Keratinocyte (primary cell): Measurements from ENCODE around the gene TENM4. TPM values are rescaled to one million over a fixed set of nuclear protein-coding genes. Genes with fewer than 3 reads are reported as not detected.

Source experiments
- DNase-seq: peaks from one replicate; pipeline ENCODE4 v3.0.0-alpha.2; 2011; ENCODE audit warnings: low read depth, missing footprints, low spot score
- FAIRE-seq: peaks from 2 replicates; lab custom pipeline; 2011; peaks lifted over from hg19 to GRCh38; lab: Jason Lieb, UNC
- H2AFZ ChIP-seq: 2 replicates; pipeline ENCODE4 v1.6.0; 2012; ENCODE audit warnings: low read length, control low read depth, inconsistent platforms; ENCODE audit not compliant: control insufficient read depth
- H3K27ac ChIP-seq: 2 replicates; pipeline ENCODE4 v1.5.1; 2011; ENCODE audit warnings: low read length; ENCODE audit not compliant: control insufficient read depth, insufficient read depth
- H3K27me3 ChIP-seq: 3 replicates; pipeline ENCODE4 v1.6.0; 2011; ENCODE audit warnings: low read length; ENCODE audit not compliant: control insufficient read depth, insufficient read depth; ENCODE audit errors: extremely low read depth
- H3K36me3 ChIP-seq, 2 experiments: 2 replicates in 1 of 2; 3 replicates in 1 of 2; pipeline ENCODE4 v1.5.1; 2011; ENCODE audit warnings: low read length in 2 of 2, mild to moderate bottlenecking in 1 of 2; ENCODE audit not compliant: control insufficient read depth in 2 of 2, insufficient read depth in 2 of 2; ENCODE audit errors: extremely low read depth in 1 of 2
- H3K4me1 ChIP-seq: 3 replicates; pipeline ENCODE4 v1.5.1; 2011; ENCODE audit warnings: low read length; ENCODE audit not compliant: control insufficient read depth, insufficient read depth; ENCODE audit errors: extremely low read depth
- H3K4me2 ChIP-seq: 3 replicates; pipeline ENCODE4 v1.6.0; 2011; ENCODE audit warnings: low read depth, low read length; ENCODE audit not compliant: control insufficient read depth, insufficient read depth; ENCODE audit errors: extremely low read depth
- H3K4me3 ChIP-seq, 3 experiments: fragments of 200-600 bp in 1 of 3; sonication (generic) in 1 of 3; 2 replicates in 2 of 3; 3 replicates in 1 of 3; pipeline ENCODE4 v1.5.1; 2011 to 2016; ENCODE audit warnings: low read length in 3 of 3, mild to moderate bottlenecking in 3 of 3, control low read depth in 2 of 3, inconsistent platforms in 1 of 3, low read depth in 1 of 3, mixed read lengths in 1 of 3, mixed run types in 1 of 3, moderate library complexity in 1 of 3; ENCODE audit not compliant: control insufficient read depth in 2 of 3, insufficient read depth in 2 of 3; ENCODE audit errors: extremely low read depth in 1 of 3
- H3K79me2 ChIP-seq: 2 replicates; pipeline ENCODE4 v1.6.0; 2012; ENCODE audit warnings: low read length; ENCODE audit not compliant: control insufficient read depth, insufficient read depth
- H3K9ac ChIP-seq: 3 replicates; pipeline ENCODE4 v1.6.0; 2011; ENCODE audit warnings: low read length; ENCODE audit not compliant: control insufficient read depth, insufficient read depth; ENCODE audit errors: extremely low read depth
- H3K9me1 ChIP-seq: 3 replicates; pipeline ENCODE4 v1.6.0; 2011; ENCODE audit warnings: low read length; ENCODE audit not compliant: control insufficient read depth, insufficient read depth; ENCODE audit errors: extremely low read depth
- H3K9me3 ChIP-seq: 2 replicates; pipeline ENCODE4 v1.5.1; 2012; ENCODE audit warnings: low read depth, low read length; ENCODE audit not compliant: control insufficient read depth
- H4K20me1 ChIP-seq: 3 replicates; pipeline ENCODE4 v1.6.0; 2011; ENCODE audit warnings: low read length; ENCODE audit not compliant: control insufficient read depth, insufficient read depth; ENCODE audit errors: extremely low read depth
- EZH2 ChIP-seq: IDR thresholded peaks from one replicate; pipeline ENCODE4 v1.6.1; 2012; ENCODE audit warnings: inconsistent platforms, mild to moderate bottlenecking, low read length, moderate library complexity
- dilution Hi-C: fragments of 300-500 bp; cut with MboI; formaldehyde crosslinking; loops from one replicate; pipeline ENCODE4 v1.7.0; 2020; ENCODE audit warnings: low sequenced_read_pairs; ENCODE audit not compliant: extremely low pct_ligation_motif_present
- polyA plus RNA-seq, 5 experiments: library from polyadenylated mRNA; depleted of rRNA in 3 of 5; stranded (reverse) in 3 of 5; stranded (forward) in 1 of 5; unstranded in 1 of 5; fragments of >200 nt; gene quantifications; 1 replicate in 1 of 5; 2 replicates in 3 of 5; 3 replicates in 1 of 5; pipeline versions ENCODE4 v1.2.1 to v1.2.3, GENCODE V29; 2011 to 2012; ENCODE audit warnings: missing spikeins in 2 of 5, low read depth in 1 of 5, low replicate concordance in 1 of 5
- TF ChIP-seq, protein P1 (sequence below), 3 experiments: IDR thresholded peaks in 1 of 3; conservative IDR thresholded peaks in 1 of 3; optimal IDR thresholded peaks in 1 of 3; 2 replicates in 2 of 3; 3 replicates in 1 of 3; pipeline versions ENCODE3 to v1.5.1; 2011; ENCODE audit warnings: low read length in 3 of 3, mild to moderate bottlenecking in 3 of 3, moderate library complexity in 2 of 3, control low read depth in 1 of 3, inconsistent platforms in 1 of 3; ENCODE audit not compliant: insufficient read depth in 2 of 3; ENCODE audit errors: extremely low read depth in 1 of 3

Gene TENM4
- polyA plus RNA-seq, 1 donor (not counting 4 experiments of a cell fraction or from before 2014, with no cell fraction given) = 3.5 TPM

DNA sequence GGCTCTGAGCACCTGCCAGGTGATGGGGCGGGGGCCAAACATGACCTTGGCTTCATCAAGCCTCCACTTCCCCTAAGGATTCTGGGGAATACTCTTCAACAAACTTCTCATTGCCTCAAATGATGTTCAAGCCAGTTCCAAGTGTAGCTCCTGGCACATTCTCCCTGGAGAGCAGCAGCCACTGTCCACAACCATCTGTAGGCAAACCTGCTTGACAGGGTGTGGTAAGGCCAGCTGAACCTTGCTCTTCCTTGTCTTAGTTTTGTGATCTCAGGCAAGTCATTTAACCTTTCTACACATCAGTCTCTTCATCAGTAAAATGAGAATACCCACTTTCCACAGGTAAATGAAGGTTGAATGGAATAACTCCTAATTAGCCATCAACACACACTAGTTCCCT lies 323.3 kb downstream of the TENM4 start:
- Histone ChIP-seq H3K9me3 (no peaks in the 10 kb centered on the region), H3K27ac (no peak overlapping the region), H3K9me1 (no peaks in the 10 kb centered on the region), H3K9ac (no peak overlapping the region), H3K4me3 (no peak overlapping the region), H3K4me2 (no peak overlapping the region), H3K36me3 (no peaks in the 10 kb centered on the region), H4K20me1 (no peaks in the 10 kb centered on the region), H3K4me1 (no peaks in the 10 kb centered on the region), H2AFZ (no peak overlapping the region), H3K27me3 (no peaks in the 10 kb centered on the region), H3K79me2 (no peaks in the 10 kb centered on the region)
- DNase-seq (no peak), FAIRE-seq (no peak)
- no peak for TF ChIP-seq EZH2
- TF ChIP-seq, protein P1, sequence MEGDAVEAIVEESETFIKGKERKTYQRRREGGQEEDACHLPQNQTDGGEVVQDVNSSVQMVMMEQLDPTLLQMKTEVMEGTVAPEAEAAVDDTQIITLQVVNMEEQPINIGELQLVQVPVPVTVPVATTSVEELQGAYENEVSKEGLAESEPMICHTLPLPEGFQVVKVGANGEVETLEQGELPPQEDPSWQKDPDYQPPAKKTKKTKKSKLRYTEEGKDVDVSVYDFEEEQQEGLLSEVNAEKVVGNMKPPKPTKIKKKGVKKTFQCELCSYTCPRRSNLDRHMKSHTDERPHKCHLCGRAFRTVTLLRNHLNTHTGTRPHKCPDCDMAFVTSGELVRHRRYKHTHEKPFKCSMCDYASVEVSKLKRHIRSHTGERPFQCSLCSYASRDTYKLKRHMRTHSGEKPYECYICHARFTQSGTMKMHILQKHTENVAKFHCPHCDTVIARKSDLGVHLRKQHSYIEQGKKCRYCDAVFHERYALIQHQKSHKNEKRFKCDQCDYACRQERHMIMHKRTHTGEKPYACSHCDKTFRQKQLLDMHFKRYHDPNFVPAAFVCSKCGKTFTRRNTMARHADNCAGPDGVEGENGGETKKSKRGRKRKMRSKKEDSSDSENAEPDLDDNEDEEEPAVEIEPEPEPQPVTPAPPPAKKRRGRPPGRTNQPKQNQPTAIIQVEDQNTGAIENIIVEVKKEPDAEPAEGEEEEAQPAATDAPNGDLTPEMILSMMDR (optimal IDR thresholded peaks at IDR 0.05 in 1 of 3, IDR thresholded peaks at IDR 0.05 in 1 of 3, conservative IDR thresholded peaks at IDR 0.05 in 1 of 3; ENCODE audit: extremely low read depth in 1 of 3, insufficient read depth in 2 of 3, low read length in 3 of 3) = no peak
- dilution Hi-C loops = no loop called here

GRCh38 chr11:79116600-79116999 lies 324.2 kb downstream of the TENM4 start:
- Histone ChIP-seq H3K9ac (no peak overlapping the region), H3K4me1 (no peaks in the 10 kb centered on the region), H3K27me3 (no peaks in the 10 kb centered on the region), H3K9me3 (no peaks in the 10 kb centered on the region), H2AFZ (no peak overlapping the region), H3K79me2 (no peaks in the 10 kb centered on the region), H3K4me3 (no peak overlapping the region), H3K27ac (no peak overlapping the region), H3K4me2 (no peak overlapping the region), H4K20me1 (no peaks in the 10 kb centered on the region), H3K9me1 (no peaks in the 10 kb centered on the region), H3K36me3 (no peaks in the 10 kb centered on the region)
- DNase-seq = no peak
- dilution Hi-C loops = no loop called here
- FAIRE-seq = no peak
- TF ChIP-seq, protein P1 (optimal IDR thresholded peaks at IDR 0.05 in 1 of 3, IDR thresholded peaks at IDR 0.05 in 1 of 3, conservative IDR thresholded peaks at IDR 0.05 in 1 of 3; ENCODE audit: extremely low read depth in 1 of 3, insufficient read depth in 2 of 3, low read length in 3 of 3) = no peak
- TF ChIP-seq EZH2 = no peak
